Activated CD4-positive, alpha-beta T cell treated with anti-CD3 and anti-CD28 coated beads, Interleukin-2, amount 10 ng/mL, durations not matched to agents 24 days and 14 days (primary cell): ENCODE results near the gene TOR4A. TPM values are rescaled to one million over a fixed set of nuclear protein-coding genes. Genes with fewer than 3 reads are reported as not detected.
"Not testable (repeated sequence)": the region's sequence is repeated elsewhere in the genome, so short reads cannot be mapped to it uniquely, and the experiment has no call there.

Source experiments
- DNase-seq: peaks from one replicate; pipeline ENCODE4 v3.0.0; 2022
- H3K27ac Mint-ChIP-seq: one replicate; pipeline ENCODE4 v1.8.0; 2022; ENCODE audit warnings: mild to moderate bottlenecking, mixed read lengths
- H3K27me3 Mint-ChIP-seq: one replicate; pipeline ENCODE4 v1.8.0; 2022; ENCODE audit warnings: mixed read lengths
- H3K36me3 Mint-ChIP-seq: one replicate; pipeline ENCODE4 v1.8.0; 2022; ENCODE audit warnings: low read depth, mild to moderate bottlenecking, mixed read lengths
- H3K4me1 Mint-ChIP-seq: one replicate; pipeline ENCODE4 v1.8.0; 2021; ENCODE audit warnings: mixed read lengths
- H3K4me3 Mint-ChIP-seq: one replicate; pipeline ENCODE4 v1.8.0; 2022; ENCODE audit warnings: mild to moderate bottlenecking, moderate library complexity, mixed read lengths
- H3K9me3 Mint-ChIP-seq: one replicate; pipeline ENCODE4 v1.8.0; 2021; ENCODE audit warnings: mixed read lengths
- intact Hi-C: fragments of 100-400 bp; cut with micrococcal nuclease; formaldehyde crosslinking; loops from one replicate; pipeline ENCODE4 v1.15.1; 2023
- total RNA-seq: library from RNA; stranded (reverse); gene quantifications from 2 replicates; pipeline ENCODE4 v1.2.3, GENCODE V29; 2022

Gene TOR4A
- total RNA-seq, 1 donor from 2014 or later: 11.4 TPM

DNA sequence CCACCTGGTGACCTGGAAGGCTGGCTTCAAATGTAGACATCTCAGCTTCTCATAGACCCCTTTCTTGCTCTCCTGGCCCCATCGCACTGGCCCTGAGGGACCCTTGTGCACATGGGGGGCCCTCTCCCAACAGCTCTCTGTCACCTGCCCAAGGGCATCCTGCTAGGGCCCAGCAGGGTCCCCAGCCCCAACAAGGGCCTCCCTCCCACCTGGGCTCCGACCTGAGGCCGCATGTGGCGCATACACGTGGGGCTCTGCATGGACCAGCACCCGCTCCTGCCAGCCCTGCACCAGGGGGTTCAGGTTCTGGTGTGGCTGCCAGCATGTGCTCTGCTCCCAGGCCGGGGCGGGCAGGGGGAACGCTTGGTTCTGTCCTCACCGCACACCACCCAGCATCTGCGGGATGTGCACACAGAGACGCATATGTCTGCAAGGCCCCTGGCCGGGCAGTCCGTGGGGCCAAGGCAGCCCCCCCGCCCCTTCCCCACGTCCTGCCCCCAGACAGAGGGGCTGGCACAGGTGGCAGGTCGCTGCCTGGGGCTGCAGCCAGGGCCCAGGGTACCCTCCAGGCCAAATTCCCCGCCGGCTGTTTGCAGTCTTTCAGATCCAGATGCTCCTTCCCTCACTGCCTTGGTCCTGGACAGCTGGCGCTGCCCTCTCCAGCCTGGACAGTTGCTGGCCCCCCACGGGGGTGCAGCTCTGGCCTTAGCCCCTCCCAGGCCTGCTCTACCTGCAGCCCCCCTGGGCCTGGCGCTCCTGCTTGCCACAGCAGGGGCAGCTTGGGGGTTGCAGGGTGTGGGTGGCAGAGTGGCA is 42.4 kb downstream of the TOR4A start:
- Mint-ChIP-seq H3K4me3 (no peak overlapping the region), H3K9me3 (no peaks in the 10 kb centered on the region), H3K27ac (no peak overlapping the region), H3K4me1 (peaks cover 4% of the 10 kb centered on the region), H3K36me3 (no peaks in the 10 kb centered on the region), H3K27me3 (peaks cover 3% of the 10 kb centered on the region)
- DNase-seq: no peak
- intact Hi-C loops: no loop called here

DNA sequence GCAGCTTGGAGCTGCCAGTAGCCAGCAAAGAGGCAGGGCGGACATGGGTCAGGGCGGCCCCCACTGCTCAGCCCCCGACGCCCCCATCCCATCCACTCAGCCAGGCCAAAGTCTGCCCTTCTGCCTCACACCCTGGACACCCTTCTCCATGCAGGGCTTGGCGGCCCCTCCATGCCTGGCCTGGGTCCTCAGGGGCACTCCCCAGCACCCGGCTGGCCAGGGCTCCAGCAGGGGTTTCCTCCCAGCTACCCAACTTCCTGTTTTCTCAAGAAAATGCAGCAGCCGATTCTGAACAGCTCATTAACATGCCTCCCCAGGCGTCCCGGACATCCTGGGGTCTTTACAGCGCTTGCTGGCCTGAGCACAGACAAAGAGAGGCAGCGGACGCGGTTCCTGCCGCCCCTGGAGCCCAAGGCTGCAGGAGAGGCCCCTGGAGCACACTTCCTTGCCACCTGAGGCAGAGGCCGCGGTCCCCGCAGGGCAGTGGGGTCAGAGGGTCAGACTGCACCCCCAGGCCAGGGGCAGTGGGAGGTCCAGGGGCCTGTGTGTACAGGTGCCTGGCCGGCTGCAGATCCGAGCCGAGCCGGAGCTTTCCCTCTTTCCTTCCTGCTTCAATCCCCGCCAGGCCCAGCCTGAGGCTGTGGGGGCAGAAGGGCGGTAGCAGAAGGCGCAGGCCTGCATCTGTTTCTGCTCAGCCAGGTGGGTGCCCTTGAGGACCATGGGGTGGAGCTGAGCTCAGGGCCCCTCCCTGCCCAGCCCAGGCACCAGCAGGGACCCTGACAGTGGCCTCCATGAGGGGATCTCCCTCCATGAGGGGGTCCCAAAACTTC is 43.2 kb downstream of the TOR4A start:
- no peaks in the 10 kb centered on the region for H3K9me3 Mint-ChIP-seq
- no peaks in the 10 kb centered on the region for H3K36me3 Mint-ChIP-seq
- intact Hi-C loops: no loop called here
- peaks cover 4% of the 10 kb centered on the region for H3K4me1 Mint-ChIP-seq
- DNase-seq: peak; percentile 81
- peak overlapping the region; percentile 66 for H3K4me3 Mint-ChIP-seq
- peak overlapping the region; percentile 85 for H3K27ac Mint-ChIP-seq
- H3K27me3 Mint-ChIP-seq: peaks cover 5% of the 10 kb centered on the region

DNA sequence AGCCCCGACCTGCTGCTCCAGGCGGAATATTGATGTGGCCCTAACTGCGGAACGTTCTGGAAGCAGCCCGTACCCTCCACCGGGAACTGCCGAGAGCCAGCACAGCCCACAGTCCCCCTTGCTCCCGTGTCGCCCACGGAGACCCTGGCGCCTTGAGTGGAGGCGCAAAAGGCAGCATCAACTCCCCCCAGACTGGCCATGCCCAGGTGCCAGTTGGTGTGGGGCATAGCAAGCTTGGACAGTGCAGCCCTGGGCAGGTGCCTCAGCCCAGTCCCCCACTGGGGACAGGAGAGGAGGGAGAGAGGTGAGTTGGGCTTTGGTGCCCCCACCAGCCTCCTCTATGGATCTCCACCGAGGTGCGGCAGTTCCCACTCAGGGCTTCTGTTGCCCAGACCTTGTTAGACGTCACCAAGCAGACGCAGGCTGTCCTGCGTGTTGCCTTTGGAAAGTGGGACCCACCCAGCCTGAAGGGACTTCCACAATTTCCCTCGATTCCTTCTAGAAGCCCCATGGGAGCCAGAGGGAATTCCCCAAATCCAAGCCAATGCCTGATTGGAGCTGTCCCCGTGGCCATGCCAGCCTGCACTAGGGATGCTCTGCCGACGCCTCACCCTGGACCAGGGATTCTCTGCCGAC is 44.3 kb downstream of the TOR4A start:
- Mint-ChIP-seq H3K4me1 (peaks cover 10% of the 10 kb centered on the region), H3K27me3 (peaks cover 3% of the 10 kb centered on the region), H3K4me3 (no peak overlapping the region), H3K9me3 (peaks cover 6% of the 10 kb centered on the region), H3K27ac (no peak overlapping the region), H3K36me3 (peaks cover 2% of the 10 kb centered on the region)
- intact Hi-C loops: no loop called here
- no peak for DNase-seq

DNA sequence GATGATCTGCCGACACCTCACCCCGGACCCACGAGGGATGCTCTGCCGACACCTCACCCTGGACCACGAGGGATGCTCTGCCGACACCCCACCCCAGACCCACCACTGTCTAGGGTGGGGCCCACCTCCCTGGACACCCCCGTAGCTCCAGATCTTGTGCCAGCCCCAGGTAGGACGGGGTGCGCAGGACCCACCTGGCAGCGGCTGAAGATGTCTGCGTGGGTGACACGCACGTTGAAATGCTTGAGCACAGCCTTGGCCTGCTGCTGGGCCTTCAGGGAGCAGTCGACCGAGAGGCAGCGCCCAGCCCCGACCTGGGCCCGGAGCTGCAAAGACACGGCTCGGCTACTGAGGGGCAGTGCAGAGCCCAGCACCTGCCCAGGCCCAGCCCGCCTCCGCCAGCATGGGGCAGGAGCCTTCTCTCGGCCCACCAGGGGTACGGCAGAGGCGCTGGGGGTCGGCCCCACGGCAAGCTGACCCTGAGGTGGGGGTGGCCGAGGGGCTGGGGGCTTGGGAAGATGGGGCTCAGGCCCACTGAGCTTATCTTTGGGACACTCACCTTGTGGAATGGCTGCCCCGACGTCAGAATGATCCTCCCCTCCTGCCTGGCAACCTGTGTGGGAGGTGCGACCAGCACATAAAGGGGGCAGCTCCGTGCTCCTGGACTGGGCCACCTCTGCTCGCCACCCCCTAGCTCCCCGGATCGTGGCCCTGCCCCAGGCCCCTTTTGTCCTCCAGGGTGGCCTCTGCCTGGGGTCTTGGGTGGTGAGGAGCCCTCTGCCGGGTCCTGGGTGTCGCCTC is 46.2 kb downstream of the TOR4A start:
- H3K27me3 Mint-ChIP-seq: peaks cover 2% of the 10 kb centered on the region
- H3K4me3 Mint-ChIP-seq: no peak overlapping the region
- H3K27ac Mint-ChIP-seq: no peak overlapping the region
- H3K36me3 Mint-ChIP-seq: peaks cover 6% of the 10 kb centered on the region
- DNase-seq: no peak
- peaks cover 20% of the 10 kb centered on the region for H3K9me3 Mint-ChIP-seq
- intact Hi-C loops: no loop called here
- H3K4me1 Mint-ChIP-seq: peaks cover 13% of the 10 kb centered on the region

DNA sequence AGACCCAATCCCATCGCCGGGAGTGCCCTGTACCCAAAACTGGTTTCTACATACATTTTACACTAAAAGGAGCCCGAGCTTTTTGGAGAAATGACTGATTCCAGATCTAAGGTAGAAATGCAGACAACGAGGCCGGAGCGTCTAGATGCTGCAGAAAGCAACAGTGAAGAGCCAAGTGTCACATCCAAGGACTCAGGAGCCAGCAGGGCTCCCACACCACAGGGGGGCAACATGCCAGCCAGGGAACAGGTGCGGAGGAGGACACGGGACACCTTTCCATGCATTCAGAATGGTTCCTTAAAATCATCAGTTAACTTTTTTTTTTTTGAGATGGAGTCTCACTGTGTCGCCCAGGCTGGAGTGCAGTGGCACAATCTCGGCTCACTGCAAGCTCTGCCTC is 47.6 kb downstream of the TOR4A start:
- H3K27ac Mint-ChIP-seq: no peak overlapping the region
- peaks cover 13% of the 10 kb centered on the region for H3K4me1 Mint-ChIP-seq
- intact Hi-C loops: no loop called here
- no peak overlapping the region for H3K4me3 Mint-ChIP-seq
- no peak for DNase-seq
- peaks cover 6% of the 10 kb centered on the region for H3K36me3 Mint-ChIP-seq
- peaks cover 2% of the 10 kb centered on the region for H3K27me3 Mint-ChIP-seq
- H3K9me3 Mint-ChIP-seq: peaks cover 20% of the 10 kb centered on the region

DNA sequence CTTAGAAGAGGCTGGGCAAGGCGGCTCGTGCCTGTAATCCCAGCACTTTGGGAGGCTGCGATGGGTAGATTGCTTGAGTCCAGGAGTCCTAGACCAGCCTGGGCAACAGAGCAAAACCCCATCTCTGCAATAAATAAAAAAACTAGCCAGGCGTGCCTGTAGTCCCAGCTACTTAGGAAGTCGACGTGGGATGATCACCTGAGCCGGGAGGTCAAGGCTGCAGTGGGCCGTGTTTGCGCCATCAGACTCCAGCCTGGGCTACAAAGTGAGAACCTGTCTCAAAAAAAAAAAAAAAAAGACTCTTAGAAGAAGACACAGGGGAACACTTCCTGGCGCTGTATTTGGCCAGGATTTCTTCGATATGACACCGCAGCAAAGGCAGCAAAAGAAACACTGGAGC is 48.3 kb downstream of the TOR4A start:
- DNase-seq: no peak
- peaks cover 10% of the 10 kb centered on the region for H3K4me1 Mint-ChIP-seq
- intact Hi-C loops: no loop called here
- H3K36me3 Mint-ChIP-seq: peaks cover 6% of the 10 kb centered on the region
- peaks cover 20% of the 10 kb centered on the region for H3K9me3 Mint-ChIP-seq
- H3K4me3 Mint-ChIP-seq: no peak overlapping the region
- peaks cover 2% of the 10 kb centered on the region for H3K27me3 Mint-ChIP-seq
- H3K27ac Mint-ChIP-seq: no peak overlapping the region

DNA sequence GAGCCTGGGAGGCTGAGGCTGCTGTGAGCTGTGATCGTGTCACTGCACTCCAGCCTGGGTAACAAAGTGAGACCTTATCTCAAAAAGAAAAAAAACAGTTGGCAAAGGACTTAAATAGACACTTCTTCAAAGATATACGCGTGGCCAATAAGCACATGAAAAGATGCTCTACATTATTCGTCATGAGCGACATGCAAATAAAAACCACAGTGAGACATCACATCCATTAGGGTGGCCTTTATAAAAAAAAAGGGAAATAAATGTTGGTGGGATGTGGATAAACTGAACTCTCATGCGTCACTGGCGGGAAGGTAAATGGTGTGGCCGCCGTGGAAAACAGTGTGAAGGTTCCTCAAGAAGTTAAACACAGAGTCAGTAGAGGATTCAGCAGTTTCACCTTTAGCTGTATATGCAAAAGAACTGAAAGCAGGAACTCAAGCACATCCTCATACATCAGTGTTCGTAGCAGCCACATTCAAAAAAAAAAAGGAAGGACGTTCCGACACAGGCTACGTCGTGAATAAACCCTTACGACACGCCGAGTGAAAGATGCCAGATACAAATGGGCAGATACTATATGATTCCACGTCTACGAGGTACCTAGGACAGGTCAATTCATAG is 49.0 kb downstream of the TOR4A start:
- intact Hi-C loops: no loop called here
- H3K36me3 Mint-ChIP-seq: peaks cover 6% of the 10 kb centered on the region
- DNase-seq: peak; percentile 74
- peaks cover 2% of the 10 kb centered on the region for H3K27me3 Mint-ChIP-seq
- H3K4me3 Mint-ChIP-seq: peak overlapping the region; percentile 72
- peaks cover 20% of the 10 kb centered on the region for H3K9me3 Mint-ChIP-seq
- H3K4me1 Mint-ChIP-seq: peaks cover 10% of the 10 kb centered on the region
- H3K27ac Mint-ChIP-seq: peak overlapping the region; percentile 91

DNA sequence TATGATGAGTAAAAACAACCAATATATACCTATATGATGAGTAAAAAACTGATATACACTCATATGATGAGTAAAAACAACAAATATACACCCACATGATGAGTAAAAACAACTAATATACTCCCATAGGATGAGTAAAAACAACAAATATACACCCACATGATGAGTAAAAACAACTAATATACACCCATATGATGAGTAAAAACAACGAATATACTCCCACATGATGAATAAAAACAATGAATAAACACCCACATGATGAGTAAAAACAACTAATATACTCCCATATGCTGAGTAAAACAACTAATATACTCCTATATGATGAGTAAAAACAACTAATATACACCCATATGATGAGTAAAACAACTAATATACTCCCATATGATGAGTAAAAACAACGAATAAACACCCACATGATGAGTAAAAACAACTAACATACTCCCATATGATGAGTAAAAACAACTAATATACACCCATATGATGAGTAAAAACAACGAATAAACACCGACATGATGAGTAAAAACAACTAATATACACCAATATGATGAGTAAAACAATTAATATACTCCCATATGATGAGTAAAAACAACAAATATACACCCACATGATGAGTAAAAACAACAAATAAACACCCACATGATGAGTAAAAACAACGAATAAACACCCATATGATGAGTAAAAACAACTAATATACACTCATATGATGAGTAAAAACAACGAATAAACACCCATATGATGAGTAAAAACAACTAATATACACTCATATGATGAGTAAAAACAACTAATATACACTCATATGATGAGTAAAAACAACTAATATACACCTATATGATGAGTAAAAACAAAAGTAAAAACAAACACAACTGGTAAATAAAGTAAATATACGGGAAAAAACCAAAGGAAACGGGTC is 50.4 kb downstream of the TOR4A start:
- H3K36me3 Mint-ChIP-seq, H3K27me3 Mint-ChIP-seq, intact Hi-C loops, H3K4me3 Mint-ChIP-seq, DNase-seq, H3K4me1 Mint-ChIP-seq: not testable (repeated sequence)
- Mint-ChIP-seq H3K9me3 (peaks cover 20% of the 10 kb centered on the region), H3K27ac (peak overlapping the region; percentile 84)

DNA sequence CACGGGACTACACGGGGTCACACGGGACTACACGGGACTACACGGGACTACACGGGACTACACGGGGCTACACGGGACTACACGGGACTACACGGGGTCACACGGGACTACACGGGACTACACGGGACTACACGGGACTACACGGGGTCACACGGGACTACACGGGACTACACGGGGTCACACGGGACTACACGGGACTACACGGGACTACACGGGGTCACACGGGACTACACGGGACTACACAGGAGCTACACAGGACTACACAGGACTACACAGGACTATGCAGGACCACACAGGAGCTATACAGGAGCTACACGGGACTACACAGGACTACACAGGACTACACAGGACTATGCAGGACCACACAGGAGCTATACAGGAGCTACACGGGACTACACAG is 52.1 kb downstream of the TOR4A start:
- H3K27ac Mint-ChIP-seq, H3K4me1 Mint-ChIP-seq, DNase-seq, intact Hi-C loops, H3K4me3 Mint-ChIP-seq, H3K27me3 Mint-ChIP-seq, H3K36me3 Mint-ChIP-seq: not testable (repeated sequence)
- H3K9me3 Mint-ChIP-seq: peaks cover 20% of the 10 kb centered on the region

DNA sequence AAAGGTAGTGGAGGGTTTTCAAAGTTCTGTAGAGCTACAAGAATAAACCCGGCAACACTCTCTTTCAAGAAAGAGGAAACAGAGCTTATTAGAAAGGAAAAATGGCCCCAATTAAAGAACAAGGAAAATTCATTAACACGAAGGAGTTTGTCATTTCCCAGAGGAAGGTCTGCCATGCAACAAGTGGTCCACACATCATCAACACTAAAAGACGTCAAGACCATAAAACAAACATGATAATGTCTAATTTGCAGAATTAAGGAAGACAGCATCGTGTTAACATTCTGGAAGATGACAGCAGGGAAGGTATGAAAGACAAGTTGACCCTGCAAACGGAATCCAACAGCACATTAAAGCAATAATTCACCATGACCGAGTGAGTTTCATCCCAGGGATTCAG is 53.2 kb downstream of the TOR4A start:
- no peak overlapping the region for H3K27ac Mint-ChIP-seq
- intact Hi-C loops: no loop called here
- DNase-seq: no peak
- H3K36me3 Mint-ChIP-seq: peaks cover 6% of the 10 kb centered on the region
- peaks cover 10% of the 10 kb centered on the region for H3K4me1 Mint-ChIP-seq
- H3K9me3 Mint-ChIP-seq: peaks cover 20% of the 10 kb centered on the region
- no peak overlapping the region for H3K4me3 Mint-ChIP-seq
- no peaks in the 10 kb centered on the region for H3K27me3 Mint-ChIP-seq

DNA sequence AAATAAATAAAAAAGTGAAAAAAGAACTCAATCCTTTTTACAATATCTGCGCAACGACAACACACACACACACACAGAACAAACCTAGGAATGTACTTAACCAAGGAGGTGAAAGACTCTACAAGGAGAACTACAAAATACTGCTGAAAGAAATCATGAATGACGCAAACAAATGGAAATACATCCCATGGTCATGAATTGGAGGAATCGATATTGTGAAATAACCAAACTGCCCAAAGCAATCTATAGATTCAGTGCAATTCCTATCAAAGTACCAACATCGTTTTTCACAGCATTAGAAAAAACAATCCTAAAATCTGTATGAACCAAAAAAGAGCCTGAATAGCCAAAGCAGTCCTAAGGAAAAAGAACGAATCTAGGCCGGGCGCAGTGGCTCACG is 54.4 kb downstream of the TOR4A start:
- Mint-ChIP-seq H3K4me1 (peaks cover 2% of the 10 kb centered on the region), H3K4me3 (no peak overlapping the region), H3K27ac (no peak overlapping the region), H3K36me3 (peaks cover 3% of the 10 kb centered on the region), H3K9me3 (peaks cover 20% of the 10 kb centered on the region), H3K27me3 (no peaks in the 10 kb centered on the region)
- DNase-seq: no peak
- intact Hi-C loops: no loop called here
